ENCODE results near the gene MR1.

GRCh38 chr1:181086091-181086490 lies 52.3 kb downstream of the MR1 start:
- TF ChIP-seq CTCF (conservative IDR thresholded peaks at IDR 0.05; ENCODE audit: low read length) (no peak), EZH2phosphoT487 (IDR thresholded peaks at IDR 0.05; ENCODE audit: borderline replicate concordance) (no peak)
